Gastroesophageal sphincter (tissue), 3 donors: ENCODE results near the gene ZRANB3.

Experiments used
- POLR2AphosphoS5 ChIP-seq: sonication (generic); formaldehyde crosslinking; IDR thresholded peaks from one replicate; pipeline ENCODE4 v1.6.1; 2017; ENCODE audit warnings: antibody characterized with exemption
- TF ChIP-seq, protein P1 (sequence below), 4 experiments: fragments of 200-600 bp in 2 of 4; fragments of 450-650 bp in 2 of 4; sonication (generic) in 1 of 4; IDR thresholded peaks; one replicate each; pipeline ENCODE4 v1.5.1; 2017 to 2019; ENCODE audit warnings: antibody characterized with exemption in 4 of 4, mild to moderate bottlenecking in 2 of 4, moderate library complexity in 2 of 4

DNA sequence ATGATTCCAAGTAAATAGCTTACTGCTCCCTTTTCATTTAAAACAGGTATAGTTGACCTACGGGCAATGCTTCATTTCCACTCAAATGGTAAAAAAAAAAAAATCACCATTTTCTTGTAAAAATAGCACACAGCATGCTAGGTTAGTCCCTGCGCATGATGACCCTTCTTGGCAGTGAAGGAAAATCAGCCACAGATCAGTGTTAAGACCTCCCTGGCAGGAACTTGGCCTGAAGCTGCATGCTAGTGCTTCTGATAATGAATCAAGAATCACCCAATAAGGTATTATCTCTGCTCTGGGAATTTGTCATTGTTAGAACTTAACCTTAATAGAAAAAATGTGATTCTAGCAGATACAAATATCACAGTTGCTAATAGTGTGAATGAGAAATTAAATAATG, 312.6 kb downstream of the ZRANB3 start:
- TF ChIP-seq, protein P1, sequence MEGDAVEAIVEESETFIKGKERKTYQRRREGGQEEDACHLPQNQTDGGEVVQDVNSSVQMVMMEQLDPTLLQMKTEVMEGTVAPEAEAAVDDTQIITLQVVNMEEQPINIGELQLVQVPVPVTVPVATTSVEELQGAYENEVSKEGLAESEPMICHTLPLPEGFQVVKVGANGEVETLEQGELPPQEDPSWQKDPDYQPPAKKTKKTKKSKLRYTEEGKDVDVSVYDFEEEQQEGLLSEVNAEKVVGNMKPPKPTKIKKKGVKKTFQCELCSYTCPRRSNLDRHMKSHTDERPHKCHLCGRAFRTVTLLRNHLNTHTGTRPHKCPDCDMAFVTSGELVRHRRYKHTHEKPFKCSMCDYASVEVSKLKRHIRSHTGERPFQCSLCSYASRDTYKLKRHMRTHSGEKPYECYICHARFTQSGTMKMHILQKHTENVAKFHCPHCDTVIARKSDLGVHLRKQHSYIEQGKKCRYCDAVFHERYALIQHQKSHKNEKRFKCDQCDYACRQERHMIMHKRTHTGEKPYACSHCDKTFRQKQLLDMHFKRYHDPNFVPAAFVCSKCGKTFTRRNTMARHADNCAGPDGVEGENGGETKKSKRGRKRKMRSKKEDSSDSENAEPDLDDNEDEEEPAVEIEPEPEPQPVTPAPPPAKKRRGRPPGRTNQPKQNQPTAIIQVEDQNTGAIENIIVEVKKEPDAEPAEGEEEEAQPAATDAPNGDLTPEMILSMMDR (IDR thresholded peaks at IDR 0.05) = no peak
- no peak for TF ChIP-seq POLR2AphosphoS5
